Islet precursor cell (in vitro differentiated cells): ENCODE measurements around the gene ENGASE.
A peak's percentile ranks its signal among the peaks of the same experiment; 100 is the strongest.

ENCODE experiments used
- DNase-seq: peaks from one replicate; pipeline ENCODE4 v3.0.0-alpha.2; 2018

Gene ENGASE

DNA sequence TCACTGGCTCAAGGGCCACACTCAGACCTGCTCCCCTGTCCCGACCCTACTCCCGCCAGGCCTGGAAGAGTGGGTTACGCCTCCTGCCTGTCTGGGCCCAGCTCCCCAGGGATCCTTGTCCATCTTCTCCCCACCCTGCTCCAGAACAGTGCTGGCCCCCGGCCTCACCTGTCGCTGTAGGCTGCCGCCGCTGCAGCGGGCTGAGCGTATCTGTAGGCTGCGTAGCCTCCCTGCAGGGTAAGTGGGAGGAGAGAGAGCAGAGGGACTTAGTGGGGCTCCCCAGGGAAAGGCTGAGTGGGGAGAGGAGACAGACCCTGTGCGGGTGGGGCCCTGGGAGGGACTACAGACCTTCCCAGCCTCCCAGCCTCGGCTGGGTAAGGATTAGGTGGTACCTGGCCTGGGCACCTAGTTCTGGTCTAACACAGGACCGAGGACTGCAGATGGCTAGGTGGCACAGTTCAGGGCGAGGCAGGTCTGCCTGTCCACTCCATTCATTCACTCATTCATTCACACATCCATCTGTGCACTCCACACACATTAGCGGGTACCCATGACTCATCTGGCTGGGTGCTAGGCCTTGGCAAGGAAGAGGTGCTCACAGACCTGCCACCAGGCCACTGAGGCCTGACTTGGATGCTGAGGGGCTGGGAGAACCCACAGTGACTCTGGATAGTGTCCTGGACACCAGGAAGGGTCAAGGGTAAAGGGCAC, 20.9 kb downstream of the ENGASE start:
- no peak for DNase-seq

DNA sequence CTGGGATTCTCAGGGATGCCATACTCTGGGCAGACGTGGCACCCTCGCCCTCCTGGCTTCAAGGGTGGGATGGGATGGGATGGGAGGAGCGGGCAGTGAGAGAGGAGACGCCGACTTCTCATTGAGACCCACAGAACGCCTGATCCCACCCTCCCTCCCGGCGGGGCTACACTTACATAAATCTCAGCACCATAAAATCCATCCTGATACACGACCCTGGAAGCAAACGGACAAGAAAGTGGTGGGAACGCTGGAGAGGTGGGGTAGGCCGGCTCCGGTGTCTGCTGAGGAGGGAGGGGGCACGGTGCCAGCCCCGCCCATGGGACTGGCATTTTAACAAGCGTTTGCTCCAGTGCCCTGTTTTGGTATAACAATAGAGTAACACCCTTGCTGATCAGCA, 21.9 kb downstream of the ENGASE start:
- no peak for DNase-seq

DNA sequence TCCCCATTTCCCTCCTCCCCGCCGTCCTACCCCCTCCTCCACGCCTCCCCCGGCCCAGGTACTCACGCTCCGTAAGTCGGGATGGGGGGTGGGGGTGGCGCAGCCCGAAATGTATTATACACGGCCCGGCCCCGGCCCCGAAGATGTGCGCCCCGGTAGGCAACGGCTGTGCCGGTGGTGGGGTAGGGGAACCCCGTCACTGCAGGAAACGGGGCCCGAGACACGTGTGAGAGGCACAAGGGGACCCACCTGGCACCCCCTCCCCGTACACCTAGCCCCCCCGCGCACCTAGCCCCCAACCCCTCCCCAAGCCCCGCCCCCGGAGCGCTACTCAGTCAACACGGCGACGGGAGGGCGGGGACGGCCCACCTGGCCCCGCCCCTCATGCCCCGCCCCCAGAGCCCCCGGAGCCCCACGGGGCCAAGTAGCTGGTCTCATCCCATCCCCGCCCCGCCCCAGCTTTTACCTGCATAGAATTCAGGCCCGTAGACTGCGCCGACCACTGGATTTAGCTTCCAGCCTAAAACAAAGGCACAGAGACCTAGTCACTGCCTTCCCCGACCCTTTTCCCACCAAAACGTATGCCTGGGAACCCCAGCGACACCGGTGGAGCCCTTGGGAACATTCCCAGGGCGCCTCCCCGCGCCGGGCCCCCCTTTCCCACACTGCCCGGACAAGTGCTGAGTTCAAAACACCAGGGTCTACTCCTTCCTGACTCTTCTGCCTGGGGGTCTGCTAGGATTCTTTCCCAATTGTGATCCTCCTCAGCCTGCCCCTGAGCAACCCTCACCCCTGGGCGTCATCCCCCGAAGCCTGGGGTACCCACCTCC, 22.8 kb downstream of the ENGASE start:
- no peak for DNase-seq

DNA sequence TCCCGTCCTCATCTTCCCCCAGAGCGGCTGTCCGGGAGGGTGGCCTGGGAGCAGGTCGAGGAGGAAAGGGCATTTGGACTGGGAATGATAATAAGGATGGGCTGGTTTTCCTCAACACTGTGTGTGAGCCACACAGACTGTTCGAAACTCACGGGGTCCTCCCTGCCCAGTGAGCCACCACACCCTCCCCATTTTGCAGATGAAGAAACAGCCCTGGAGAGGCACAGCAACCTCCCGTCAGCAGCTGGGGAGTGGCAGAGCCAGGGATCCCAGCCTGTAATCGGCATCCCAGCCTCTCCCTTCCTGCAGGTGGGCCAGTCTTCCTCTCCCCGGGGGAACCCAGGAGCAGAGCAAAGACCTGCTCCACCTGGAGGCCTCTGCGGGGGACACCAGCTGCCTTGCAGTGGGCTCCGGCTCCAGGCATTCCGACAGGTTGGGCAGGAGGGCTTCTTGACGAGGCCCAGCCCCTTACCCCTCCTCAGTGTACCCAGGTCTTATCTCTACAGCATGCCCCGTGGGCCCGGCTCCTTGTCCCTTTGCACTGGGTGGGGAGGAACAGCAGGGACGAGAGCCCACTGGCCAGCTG, 23.8 kb downstream of the ENGASE start:
- DNase-seq = no peak

DNA sequence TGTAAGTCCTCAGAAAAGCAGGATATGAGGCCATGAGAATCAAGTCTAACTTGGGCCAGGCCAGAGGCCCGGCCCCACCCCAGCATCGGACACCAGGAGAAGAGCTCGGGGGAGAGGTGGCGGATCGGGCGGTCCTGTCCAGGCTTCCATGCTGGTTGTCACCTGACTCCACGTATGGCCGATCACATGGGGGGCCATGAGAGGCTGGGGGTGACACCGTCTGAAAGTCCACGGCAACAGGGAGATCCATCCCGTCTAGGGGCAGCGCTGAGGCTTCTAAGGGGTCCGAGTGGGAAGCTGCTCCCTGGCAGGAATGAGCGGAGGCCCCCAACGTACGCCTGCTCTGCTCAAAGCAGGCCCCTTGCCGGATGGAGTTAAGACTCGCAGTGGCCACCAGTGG, 25.8 kb downstream of the ENGASE start:
- DNase-seq = no peak

DNA sequence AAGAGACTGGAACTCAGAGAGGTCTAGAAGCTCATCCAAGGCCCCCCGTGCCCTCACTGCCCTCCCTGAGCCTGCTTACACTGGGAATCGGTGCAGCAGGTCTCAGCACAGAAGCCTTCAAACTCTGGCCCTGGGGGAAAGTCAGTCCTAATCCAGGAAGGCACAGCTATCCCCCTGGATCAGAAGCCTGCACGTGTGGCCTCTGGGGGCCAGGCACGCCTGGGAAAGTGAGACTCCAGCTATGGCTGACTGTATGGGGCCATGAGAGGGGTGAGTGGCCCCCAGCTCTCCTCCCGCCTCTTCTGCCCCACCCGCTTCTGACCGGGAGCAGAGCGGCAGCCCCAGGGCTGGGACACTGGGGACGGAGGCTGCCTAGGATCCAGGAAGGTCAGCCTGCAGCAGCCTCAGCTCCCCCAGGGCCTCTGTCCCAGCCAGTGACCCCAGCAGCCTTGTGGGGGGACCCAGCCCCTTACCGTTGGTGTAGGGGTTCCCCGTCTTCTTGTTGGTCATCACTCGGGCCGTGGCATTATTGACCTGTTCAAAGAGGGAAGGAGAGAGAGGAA, 26.6 kb downstream of the ENGASE start:
- no peak for DNase-seq

DNA sequence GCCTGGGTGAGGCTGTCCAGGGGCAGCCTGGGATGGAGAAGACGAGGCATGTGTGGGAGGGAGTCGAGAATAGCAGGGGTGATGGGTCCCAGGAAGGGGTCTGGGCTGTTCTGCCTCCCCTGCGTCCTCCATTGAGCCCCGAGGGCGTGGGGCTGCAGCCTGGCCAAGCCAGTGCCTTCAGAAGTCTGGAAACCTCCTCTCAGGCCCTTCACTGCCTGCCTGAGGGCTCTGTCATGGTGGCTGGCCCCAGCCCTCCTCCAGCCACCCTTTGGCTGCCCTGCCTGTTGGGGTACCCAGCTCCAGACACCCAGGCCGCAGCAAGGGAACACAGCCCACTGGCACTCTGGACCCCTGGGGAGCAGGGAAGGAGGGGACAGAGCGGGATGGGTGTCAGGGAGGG, 27.6 kb downstream of the ENGASE start:
- no peak for DNase-seq

DNA sequence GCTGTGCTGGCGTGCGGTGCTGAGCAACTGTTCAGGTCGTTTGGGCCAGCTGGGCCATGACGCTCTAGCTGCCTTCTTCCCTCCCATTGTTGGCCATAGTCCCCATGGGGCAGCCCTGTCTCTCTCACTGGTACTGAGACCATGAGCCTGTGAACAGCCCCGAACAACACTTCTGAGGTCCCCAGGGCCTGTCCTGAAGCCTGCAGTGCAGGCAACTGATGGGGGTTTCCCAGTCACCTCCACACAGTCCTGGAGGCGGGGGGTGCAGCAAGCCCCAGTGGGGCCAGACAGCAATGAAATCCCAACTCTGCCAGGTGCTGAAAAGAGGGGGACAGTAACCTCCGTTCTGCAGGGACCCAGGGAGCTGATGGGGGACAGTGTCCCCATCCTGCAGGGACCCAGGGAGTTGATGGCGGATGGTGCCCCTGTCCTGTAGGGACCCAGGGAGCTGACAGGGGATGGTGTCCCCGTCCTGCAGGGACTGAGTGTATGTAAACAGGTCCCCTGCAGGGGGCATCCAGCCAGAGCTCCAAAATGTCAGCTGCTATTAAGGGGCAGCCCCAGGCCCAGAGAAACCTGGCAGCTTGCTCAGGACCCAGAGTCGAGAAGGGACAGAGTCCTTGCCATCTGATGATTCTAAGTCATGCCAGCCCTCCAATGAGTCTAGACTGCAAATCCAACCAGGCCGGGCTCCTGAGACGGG, 30.4 kb downstream of the ENGASE start:
- DNase-seq = no peak

DNA sequence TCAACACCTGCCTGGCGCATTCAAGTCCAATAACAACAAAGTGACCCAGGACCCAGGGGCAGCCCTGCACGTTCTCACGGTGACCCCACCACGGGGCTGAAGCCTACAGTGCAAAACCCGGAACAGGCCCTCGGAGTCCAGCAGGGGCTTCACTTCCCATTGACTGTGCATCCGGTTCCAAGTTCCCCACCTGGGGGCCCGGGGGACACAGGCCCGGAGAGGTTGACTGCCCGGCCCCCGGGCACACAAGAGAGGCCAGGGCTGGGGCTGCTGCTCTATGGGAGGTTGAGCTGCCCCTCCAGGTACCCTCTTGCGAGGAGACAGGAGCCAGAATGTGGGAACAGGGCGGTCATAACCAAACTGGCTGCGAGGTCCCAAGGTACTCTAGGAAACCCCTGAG, 31.3 kb downstream of the ENGASE start:
- no peak for DNase-seq

DNA sequence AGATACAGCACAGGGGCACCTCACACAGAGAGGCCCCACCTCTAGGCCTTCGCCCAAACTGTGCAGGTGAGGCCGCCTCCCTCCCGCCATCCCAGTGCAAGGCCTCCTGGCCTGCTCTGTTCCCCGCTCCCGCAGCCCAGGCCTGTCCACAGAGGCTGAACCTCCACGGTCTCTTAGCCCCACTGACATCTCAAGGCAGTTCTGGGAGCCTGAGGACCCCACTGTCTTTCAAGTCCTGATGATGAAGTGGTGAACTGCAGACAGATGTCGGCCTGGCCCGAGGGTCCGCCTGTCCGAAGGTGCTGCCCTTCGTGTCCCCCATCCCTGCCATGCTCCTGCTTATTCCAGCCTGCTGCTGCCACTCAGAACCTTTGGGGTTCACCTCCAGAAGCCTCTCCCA, 32.3 kb downstream of the ENGASE start:
- DNase-seq = no peak

DNA sequence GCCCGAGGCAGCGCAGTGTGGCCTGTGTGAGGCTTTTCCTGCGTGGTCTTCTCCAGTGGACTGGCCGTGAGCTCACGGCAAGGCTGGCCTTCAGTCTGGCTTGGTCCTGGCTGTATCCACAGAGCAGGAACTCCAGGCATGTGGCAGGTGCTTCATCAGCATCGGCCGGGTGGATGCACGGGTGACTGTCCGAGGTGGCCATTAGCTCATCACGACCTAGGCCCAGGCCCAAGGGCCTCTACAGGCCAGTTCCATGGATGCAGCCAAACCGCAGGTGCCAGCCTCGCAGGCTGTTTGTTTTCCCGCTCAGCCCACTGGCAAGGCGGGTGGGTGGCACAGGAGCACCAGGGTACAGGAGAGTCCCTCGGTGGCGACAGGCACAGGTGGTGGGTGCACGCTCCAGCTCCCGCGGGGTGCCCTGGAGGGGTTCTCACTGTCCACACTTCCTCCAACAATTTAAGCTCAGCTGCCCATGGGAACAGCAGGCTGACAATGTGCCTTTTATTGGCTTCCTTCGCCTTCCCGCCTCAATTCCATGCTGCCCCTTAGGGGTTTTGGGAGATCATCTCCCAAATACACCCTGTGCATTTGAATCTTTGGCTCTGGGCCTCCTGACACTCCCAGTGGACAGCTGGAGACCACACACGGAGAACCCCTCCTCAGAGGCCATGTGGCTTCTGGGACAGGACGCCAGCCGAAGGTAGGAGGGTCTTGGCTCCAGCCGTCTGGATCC, 33.0 kb downstream of the ENGASE start:
- no peak for DNase-seq

DNA sequence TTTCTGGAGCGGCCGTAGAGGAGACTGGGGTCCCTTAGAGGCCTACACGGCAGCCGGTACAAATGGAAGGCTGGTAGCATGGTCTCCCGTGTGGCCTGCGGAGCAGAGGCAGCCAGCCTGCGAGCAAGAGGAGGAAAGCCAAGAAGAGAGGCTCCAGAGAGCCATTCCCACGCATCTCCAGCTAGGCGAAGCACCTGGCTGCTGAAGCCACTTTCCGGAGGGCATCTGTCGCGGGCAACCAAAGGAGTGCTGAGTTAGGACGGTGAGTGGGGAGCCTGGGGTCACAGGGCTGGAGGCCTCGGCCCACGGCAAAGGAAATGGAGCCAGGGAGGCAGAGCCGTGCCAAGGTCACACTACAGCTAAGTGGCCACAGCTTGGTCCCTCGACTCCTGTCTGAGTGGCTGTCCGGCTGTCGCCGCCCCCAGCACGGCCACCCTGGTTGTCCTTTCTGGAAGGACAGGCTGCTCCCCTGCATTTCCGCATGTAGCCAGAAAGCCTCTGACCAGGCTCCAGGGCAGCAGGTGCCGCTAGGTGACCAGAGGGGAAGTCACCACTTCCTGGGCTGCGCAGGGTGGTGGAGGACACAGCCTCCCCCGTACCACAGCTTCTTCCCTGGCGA, 33.7 kb downstream of the ENGASE start:
- no peak for DNase-seq

DNA sequence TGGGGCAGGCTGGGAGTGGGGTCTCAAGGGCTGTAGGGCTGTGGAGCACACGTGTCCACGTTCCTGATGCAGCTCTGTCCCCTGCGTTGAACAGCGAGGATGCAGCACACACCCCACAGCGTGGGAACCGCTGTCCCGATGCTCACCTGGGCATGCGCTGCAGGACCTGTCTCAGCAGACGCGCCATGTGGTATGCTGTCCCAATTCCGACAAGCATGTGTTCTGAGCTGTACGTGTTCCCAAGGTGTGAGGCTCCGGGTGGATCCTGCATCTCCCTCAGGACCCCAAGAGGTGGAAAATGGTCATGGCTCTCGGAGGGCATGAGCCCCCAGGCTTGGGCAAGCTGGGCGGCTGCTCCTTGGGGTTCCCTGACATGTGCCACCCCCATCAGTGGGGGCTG, 34.2 kb downstream of the ENGASE start:
- DNase-seq = no peak

DNA sequence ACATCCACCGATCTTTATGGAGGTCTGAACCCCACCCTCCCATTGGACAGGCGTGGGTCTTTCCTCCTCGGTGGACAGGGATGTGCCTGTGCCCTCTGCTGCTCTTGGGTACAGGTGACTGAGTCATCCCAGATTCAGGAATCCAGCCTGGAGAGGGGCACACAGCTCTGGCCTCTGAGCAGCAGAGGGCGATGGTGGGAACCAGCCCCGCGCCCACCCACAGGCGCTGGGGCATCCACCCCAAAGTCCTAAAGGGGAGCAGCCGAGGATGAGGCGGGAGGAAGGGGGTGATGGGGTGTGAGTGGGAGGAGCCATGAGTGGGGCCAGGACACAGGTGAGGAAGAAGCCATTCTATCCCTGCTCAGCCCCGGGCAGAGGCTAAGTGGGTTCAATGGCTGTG, 35.0 kb downstream of the ENGASE start:
- DNase-seq = no peak

DNA sequence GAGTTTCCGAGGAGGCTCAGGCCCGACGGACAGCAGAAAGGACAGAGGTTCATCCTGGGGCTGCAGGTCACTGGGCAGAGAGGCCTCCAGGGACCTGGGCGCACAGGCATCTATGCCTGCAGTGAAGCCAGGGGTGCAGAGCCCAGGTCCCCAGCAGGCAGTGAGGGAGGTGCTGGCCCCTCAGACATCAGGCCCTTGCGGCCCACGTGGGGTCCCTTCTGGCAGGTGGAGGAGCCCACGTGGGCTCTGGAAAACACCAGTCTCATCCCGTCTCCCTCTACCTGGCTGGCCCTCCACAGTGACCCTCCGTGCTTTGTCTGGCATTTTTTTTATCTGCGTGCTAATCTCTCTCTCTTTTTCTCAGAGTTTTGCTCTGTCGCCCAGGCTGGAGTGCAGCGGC, 36.5 kb downstream of the ENGASE start:
- DNase-seq = no peak

DNA sequence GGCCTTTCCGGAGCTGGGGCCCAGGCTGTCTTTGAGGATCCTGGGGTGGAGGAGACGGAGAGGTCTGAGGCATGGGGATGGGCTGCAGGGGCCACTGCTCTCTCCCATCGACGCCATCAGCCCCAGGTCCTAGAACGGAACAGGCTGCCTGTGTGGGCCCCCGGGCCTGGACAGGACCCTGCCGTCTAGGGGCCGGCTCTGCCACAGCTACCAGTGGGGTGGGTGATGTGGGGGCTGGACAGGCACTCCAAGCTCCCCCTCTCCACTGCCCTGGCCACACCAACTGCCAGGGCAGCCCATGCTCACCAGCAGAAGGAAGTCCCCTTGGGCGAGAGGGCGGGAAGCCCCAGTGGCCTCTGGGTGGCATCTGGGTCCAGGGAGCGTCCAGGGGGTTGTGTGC, 37.8 kb downstream of the ENGASE start:
- no peak for DNase-seq

DNA sequence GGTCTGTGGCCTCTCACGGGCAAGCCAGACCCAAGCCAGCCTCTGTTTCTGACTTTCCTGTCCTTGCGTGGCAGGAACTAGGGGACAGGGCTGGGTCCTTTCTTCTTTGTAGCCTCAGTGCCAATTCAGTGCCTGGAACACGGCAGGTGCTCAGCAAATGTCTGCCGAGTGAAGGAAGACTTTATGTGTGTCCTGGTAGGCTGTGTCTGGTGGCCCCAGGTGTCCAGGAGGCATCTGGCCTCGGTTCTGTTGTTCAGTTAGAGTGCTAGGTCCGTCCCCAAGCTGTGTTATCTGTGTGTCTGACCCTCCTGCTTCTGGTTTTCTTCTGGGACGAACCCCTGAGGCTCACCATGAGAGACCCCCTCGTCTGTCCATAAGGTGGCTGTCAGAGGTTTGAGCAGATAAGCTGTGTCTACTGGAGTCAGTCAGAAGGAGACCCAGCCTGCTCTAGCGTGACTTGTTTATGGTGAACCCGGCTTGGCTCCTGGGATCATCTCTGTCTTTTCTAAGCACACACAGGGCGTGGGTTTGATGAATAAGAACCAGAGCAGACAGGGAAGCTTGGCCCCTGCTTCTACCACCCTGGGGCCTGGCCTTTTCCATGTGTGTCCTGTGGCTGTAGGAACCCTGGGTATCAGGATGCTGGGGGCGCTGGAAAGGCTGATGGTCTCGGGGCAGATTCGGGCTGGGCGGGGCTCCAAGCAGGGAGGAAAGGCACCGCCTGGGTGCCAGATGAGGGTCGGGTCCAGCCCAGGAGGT, 39.3 kb downstream of the ENGASE start:
- DNase-seq = no peak

DNA sequence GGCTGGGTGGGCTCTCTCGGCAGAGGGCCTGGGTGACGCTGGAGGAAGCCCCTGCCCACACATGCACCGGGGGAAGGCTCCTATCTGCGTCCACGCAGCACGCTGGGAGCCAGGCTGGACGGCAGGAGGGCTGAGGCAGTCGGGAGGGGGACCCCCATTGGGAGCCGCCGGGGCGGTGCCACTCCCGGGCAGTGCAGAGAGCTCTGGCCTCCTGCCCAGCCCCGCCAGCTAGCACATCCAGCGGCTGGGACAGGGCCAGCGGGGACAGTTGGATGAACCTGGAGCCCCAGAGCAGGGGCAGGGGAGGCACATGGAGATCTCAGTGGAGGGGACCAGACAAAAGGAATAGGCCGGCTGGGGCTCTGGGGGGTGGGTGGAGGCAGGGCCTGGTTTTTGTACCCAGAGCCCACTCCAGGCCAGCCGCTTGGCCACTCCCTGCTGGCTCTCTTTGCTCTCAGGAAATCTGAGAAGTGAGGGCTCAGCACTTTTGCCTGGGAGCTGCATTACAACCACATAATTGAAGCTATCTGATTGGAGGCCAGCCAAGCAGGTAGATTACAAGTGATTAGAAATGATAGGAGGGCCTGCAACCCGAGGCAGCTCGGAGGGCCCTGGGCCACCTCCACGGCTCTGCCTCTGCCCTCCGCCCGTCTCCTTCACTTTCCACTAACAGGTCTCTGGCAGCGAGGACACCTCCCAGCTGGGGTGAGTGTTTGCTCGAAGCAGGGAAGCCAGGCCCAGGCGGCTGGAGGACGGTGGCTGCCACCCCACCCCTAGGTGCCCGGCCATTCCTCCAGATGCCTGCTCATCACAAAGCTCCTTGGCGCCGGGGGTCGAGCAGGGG, 40.1 kb downstream of the ENGASE start:
- peak; percentile 76 for DNase-seq

DNA sequence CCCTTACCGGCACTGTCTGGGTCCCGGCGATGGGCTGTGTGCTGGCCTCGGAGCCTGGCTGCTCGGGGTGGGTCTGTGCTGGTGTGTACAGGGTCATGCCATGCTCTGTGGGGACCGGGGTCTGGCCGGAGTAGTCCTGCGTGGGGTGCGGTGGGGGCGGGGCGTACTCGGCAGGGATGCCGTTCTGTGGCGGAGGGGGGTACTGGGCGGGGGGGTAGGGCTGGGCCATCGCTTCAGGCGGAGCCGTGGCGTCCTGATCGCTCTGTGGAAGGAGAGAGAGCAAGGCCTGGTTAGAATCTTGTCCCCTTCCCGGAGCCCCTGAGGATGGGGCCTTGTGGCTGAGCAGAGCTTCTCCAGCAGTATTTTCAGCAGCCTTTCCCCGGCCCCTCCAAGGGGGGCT, 40.9 kb downstream of the ENGASE start:
- no peak for DNase-seq
